ENCODE measurements around the gene DPPA3. TPM values are rescaled to one million over a fixed set of nuclear protein-coding genes. Genes with fewer than 3 reads are reported as not detected.

DPPA3 gene
- total and polyA plus RNA-seq, 2 donors (not counting 1 experiment from before 2014, with no cell fraction given): not detected

DNA sequence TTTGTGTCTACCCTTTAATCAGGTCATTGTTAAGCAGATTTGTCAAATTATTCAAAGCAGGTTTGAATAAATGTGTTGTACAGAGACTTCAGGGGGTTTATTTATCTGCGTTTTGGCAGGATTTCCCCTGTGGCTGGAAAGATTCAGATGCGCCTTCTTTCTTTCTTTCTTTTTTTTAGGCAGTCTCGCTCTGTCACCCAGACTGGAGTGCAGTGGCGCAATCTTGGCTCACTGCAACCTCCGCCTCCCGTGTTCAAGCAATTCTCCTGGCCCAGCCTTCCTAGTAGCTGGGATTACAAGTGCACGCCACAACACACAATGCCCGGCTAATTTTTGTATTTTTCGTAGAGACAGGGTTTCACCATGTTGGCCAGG is 47.5 kb downstream of the DPPA3 start:
- H3K27me3 ChIP-seq (ENCODE audit: control insufficient read depth, insufficient read depth, low read length): no peaks in the 10 kb centered on the region
- no peak overlapping the region for H3K4me3 ChIP-seq (replicated peaks in 1 of 4; ENCODE audit: control extremely low read depth in 1 of 4, insufficient read depth in 1 of 4, low read depth in 3 of 4, low read length in 4 of 4)
- TF ChIP-seq, protein P1, sequence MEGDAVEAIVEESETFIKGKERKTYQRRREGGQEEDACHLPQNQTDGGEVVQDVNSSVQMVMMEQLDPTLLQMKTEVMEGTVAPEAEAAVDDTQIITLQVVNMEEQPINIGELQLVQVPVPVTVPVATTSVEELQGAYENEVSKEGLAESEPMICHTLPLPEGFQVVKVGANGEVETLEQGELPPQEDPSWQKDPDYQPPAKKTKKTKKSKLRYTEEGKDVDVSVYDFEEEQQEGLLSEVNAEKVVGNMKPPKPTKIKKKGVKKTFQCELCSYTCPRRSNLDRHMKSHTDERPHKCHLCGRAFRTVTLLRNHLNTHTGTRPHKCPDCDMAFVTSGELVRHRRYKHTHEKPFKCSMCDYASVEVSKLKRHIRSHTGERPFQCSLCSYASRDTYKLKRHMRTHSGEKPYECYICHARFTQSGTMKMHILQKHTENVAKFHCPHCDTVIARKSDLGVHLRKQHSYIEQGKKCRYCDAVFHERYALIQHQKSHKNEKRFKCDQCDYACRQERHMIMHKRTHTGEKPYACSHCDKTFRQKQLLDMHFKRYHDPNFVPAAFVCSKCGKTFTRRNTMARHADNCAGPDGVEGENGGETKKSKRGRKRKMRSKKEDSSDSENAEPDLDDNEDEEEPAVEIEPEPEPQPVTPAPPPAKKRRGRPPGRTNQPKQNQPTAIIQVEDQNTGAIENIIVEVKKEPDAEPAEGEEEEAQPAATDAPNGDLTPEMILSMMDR (conservative IDR thresholded peaks at IDR 0.05 in 1 of 2, IDR thresholded peaks at IDR 0.05 in 1 of 2; ENCODE audit: low read depth in 1 of 2, low read length in 2 of 2): no peak
- no peak for TF ChIP-seq EZH2 (IDR thresholded peaks at IDR 0.05; ENCODE audit: low read length, missing control alignments)
- no peak overlapping the region for H3K27ac ChIP-seq (ENCODE audit: insufficient read depth, low read length)
- no peak overlapping the region for H3K9ac ChIP-seq (ENCODE audit: insufficient read depth, low read length)
- H3K36me3 ChIP-seq (ENCODE audit: control insufficient read depth, insufficient read depth, low read length): no peaks in the 10 kb centered on the region
- H3K4me1 ChIP-seq (ENCODE audit: control insufficient read depth, extremely low read depth, insufficient read depth, low read length): no peaks in the 10 kb centered on the region
- H2AFZ ChIP-seq (ENCODE audit: low read length): no peak overlapping the region
- H3K79me2 ChIP-seq (ENCODE audit: control insufficient read depth, insufficient read depth, low read length): no peaks in the 10 kb centered on the region
- H3K4me2 ChIP-seq (ENCODE audit: extremely low read depth, insufficient read depth, low read length): no peak overlapping the region
- no peak for DNase-seq (ENCODE audit: low read depth in 2 of 2)
- H3K9me3 ChIP-seq (ENCODE audit: control insufficient read depth, insufficient read depth, low read depth, low read length): no peaks in the 10 kb centered on the region
- no peaks in the 10 kb centered on the region for H4K20me1 ChIP-seq (ENCODE audit: control insufficient read depth, extremely low read depth, insufficient read depth, low read length)

Other genes starting within 250 kb of the DPPA3 start
- gene CD163, start 207.7 kb upstream of the DPPA3 start, total RNA-seq: 0.26 TPM in 1 of 2 replicates, not detected in the other
- 0.03 TPM in 1 of 2 replicates, not detected in the other for gene CD163, start 207.7 kb upstream of the DPPA3 start, polyA plus RNA-seq
- gene APOBEC1, start 45.5 kb upstream of the DPPA3 start, total RNA-seq: not detected in 2 replicates
- gene APOBEC1, start 45.5 kb upstream of the DPPA3 start, polyA plus RNA-seq: not detected in 2 replicates
- not detected in 2 replicates for gene GDF3, start 15.7 kb upstream of the DPPA3 start, total RNA-seq
- not detected in 2 replicates for gene GDF3, start 15.7 kb upstream of the DPPA3 start, polyA plus RNA-seq
- not detected in 2 replicates for gene CLEC4C, start 35.9 kb downstream of the DPPA3 start, total RNA-seq
- gene CLEC4C, start 35.9 kb downstream of the DPPA3 start, polyA plus RNA-seq: not detected in 2 replicates
- not detected in 2 replicates for gene NANOGNB, start 53.8 kb downstream of the DPPA3 start, total RNA-seq
- not detected in 2 replicates for gene NANOGNB, start 53.8 kb downstream of the DPPA3 start, polyA plus RNA-seq
- not detected in 2 replicates for gene NANOG, start 78.0 kb downstream of the DPPA3 start, total RNA-seq
- gene NANOG, start 78.0 kb downstream of the DPPA3 start, polyA plus RNA-seq: 0.02 TPM in 1 of 2 replicates, not detected in the other
- under 0.01 and 0.17 TPM in 2 replicates for gene SLC2A14, start 161.5 kb downstream of the DPPA3 start, total RNA-seq
- gene SLC2A14, start 161.5 kb downstream of the DPPA3 start, polyA plus RNA-seq: 0.07 TPM in 2 replicates
- 95.0 and 127 TPM in 2 replicates for gene SLC2A3, start 224.8 kb downstream of the DPPA3 start, total RNA-seq
- 83.0 and 124 TPM in 2 replicates for gene SLC2A3, start 224.8 kb downstream of the DPPA3 start, polyA plus RNA-seq